HG02852 (cell line): ENCODE measurements around the gene FNDC7.
"Not testable (repeated sequence)": the region's sequence is repeated elsewhere in the genome, so short reads cannot be mapped to it uniquely, and the experiment has no call there.

ENCODE experiments used
- ATAC-seq: cut with Tn5 transposase; IDR thresholded peaks from one replicate; pipeline ENCODE4 v1.9.1; 2021; ENCODE audit warnings: mild to moderate bottlenecking, moderate library complexity; ENCODE audit not compliant: unreplicated experiment

Gene FNDC7, protein sequence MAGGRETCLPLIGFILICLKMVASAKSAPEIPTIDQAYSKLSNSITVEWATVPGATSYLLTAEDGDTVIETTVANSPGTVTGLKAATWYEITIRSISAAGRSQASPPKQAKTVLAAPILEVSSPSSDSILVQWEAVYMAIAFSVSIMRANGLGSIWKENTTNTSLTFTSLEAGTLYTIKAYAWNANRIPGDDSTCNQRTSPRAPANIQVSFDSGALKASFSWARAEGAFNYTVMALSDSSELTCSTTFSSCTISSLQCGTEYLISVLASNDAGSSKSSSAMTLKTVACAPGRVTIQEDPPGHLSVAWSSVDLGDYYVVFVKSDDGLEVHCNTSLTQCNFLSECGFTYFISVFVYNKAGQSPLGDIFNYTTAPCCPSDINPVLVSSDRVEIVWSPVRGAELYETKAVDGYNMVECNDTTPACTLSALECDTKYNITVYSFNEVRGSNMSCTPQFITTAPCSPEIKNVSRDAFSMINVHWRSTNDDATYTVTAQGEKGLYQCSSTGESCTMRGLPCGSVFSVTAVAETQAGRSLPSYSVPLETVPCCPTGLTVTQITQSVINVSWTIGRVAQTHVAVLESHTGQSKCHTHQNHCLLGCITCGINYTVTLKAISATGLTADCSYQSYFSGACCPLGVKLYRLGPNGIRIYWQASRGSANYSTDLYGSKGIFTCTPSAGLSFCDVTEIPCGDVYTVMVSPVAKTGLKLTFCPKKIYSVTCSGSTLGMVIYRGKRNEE

DNA sequence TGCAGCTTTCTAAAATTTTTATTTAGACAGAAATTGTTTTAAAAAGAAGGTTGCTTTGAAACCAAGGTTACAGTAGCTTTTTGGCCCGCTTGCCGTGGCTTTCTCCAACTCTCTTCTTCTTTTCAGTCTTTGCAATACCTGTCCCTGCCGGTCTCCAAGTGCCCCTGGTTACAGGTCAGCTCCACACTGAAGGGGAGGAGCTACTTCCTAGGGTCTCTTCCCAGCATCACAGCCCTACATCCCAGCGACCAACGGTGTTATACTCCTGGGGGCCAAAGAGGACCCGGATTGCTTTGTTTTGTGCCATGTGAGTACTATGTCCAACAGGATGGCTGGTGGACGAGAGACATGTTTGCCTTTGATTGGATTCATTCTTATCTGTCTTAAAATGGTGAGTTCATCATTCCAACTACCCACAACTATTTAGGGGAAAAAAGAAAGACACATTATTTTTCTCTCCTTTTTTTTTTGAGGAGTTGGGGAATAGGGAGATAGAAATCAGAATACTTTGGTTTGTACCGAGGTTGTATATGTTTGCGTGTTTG lies at the start of gene FNDC7:
Gene FNDC7, plus strand, starts transcription at position 303 of the 545 bp plus-strand sequence. Its CDS starts 26 bp downstream, at position 329.
- ATAC-seq, result no peak

DNA sequence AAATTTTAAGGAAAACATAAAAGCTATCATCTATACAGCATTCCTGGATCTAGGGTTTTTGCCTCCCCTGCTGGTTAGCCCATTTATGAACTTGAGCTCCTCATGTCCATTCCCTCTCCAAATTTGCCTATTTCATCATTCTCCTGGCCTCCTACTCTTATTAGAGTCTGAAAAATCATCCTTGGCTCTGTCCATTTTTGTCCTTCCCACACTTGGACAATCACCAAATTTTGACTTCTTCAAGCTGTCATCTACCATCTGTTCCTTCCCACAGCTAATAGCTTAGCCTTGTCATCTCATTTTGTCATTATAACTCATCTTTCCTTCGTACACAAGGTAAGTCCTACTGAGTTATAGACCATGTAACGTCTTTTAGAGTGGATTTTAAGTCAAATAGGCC lies 49.6 kb upstream of the FNDC7 start:
- ATAC-seq, result no peak

DNA sequence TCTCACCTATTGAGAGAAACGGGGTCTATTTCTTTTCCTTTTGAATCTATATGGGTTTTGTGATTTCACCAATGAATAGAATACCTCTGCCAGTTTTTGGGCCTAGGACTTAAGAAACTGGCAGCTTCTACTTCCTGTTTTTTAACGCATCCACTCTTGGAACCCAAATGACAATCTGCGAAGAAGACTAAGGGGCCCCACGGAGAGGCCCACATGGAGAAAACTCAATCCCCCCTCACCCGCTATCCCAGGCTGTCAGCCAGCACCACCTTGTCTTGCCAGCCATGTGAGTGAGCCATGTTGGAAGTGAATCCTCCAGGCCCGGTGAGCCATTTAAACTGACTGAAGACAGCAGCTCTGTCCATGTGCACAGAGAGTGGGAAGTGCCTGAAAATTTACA lies 48.2 kb upstream of the FNDC7 start:
- no peak for ATAC-seq

DNA sequence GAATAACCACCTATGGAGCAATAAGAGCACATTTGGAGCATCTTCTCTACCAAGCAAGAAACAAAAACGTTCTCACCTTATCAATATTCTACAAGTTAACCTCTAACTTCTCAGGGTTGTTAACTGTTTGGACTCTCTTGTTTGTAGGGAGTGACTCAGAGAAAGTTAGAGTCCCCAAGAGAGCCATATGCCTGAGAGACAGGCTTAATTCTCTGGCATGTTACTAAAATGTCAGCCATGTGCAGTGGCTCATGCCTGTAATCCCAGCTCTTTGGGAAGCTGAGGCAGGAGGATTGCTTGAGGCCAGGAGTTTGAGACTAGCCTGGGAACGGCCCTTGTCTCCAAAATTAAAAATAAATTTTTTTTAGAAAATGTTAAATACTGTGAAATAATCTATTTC lies 47.6 kb upstream of the FNDC7 start:
- no peak for ATAC-seq

DNA sequence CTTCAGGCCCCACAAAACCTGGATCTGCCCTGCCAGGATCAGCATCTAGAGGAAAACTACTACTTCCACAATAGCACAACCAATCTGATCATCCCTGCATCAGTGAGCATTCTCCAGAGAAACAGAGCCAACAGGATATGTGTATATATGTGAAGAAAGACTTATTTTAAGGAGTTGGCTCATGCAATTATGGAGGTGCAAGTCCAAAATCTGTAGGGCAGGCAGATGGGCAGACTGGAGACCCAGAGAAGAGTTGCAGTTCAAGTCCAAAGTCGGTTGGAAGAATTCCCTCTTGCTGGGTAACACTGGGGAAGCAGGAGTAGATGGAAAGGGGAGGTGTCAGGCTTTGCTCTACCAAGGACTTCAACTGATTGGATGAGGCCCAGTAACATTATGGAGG lies 46.9 kb upstream of the FNDC7 start:
- ATAC-seq, result no peak

DNA sequence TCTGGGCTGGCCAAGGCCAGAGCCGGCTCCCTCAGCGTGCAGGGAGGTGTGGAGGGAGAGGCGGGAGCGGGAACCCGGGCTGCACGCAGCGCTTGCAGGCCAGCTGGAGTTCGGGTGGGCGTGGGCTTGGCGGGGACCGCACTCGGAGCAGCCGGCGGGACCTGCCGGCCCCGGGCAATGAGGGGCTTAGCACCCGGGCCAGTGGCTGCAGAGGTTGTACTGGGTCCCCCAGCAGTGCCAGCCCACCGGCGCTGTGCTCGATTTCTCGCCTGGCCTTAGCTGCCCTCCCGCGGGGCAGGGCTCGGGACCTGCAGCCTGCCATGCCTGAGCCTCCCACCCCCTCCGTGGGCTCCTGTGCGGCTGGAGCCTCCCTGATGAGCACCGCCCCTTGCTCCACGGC lies 45.3 kb upstream of the FNDC7 start:
- not testable (repeated sequence) for ATAC-seq

DNA sequence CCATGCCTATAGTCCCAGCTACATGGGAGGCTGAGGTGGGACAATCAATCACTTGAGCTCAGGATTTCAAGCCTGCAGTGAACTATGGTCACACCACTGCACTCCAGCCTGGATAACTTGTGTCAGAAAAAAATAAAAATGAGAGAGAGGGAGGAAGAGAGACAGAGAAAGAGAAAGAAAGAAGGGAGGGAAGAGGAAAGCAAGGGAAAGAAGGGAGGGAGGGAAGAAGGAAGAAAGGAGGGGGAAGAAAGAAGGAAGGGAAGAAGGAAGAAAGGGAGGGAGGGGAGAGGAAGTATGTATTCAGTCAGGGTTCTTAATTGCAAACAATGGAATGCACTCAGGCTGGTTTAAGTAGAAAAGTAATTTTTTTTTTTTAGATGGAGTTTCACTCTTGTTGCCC lies 43.9 kb upstream of the FNDC7 start:
- ATAC-seq, result no peak

DNA sequence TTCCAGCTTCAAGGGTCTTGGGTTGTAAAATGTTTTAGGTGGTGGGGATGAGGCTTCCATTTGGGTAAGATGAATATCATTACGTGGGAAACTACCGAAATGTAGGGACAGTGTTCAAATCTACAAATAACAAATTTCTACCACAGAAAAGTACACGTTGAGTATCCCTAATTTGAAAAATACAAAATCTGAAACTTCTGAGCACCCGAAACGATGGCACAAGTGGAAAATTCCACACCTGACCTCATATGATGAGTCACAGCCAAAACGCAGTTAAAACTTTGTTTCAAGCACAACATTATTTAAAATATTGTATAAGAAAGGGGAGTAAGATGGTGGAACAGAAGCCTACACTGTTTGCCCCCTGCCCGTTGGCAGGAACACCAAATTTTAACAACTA lies 43.0 kb upstream of the FNDC7 start:
- no peak for ATAC-seq

DNA sequence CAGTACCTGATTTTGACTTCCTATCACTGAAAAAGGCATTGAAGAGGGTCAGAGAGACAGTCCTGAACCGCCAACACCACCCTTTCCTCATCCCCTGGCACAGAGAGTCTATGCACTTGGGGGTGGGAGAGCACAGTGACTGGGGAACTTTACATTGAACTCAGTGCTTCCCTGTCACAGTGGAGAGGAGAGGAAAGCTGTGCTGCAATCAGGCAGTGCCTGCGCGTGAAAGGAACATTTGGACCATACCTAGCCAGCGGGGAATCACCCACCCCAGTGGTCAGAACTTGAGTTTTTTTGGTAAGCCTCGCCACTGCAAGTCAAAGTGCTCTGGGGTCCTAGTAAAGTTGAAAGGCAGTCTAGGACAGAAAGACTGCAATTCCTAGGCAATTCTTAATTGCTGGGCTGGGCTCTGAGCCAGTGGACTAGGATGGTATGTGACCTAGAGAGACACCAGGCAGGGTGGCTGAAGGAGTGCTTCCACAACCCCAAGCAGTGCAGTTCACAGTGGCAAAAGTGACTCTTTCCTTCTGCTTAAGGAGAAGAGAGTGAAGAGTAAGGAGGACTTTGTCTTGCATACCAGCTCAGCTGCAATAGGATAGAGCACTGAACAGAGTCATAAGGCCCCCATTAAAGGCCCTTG lies 42.5 kb upstream of the FNDC7 start:
- no peak for ATAC-seq

DNA sequence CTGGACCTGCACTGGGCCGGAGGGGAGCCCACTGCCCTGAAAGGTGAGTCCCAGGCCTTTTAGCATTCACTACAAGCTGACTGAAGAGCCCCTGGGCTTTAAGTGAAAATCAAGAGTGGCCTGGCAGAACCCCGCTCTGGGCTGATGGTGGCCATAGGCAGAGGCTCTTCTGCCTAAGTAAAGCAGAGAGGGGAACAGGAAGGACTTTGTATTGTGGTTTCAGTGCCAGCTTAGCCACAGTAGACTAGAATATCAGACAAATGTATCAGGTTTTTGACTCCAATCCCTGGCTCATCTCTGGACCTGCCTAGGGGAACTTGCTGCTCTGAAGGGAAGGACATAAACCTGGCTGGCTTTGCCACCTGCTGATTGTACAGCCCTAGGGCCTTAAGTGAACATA lies 41.6 kb upstream of the FNDC7 start:
- ATAC-seq, result no peak

DNA sequence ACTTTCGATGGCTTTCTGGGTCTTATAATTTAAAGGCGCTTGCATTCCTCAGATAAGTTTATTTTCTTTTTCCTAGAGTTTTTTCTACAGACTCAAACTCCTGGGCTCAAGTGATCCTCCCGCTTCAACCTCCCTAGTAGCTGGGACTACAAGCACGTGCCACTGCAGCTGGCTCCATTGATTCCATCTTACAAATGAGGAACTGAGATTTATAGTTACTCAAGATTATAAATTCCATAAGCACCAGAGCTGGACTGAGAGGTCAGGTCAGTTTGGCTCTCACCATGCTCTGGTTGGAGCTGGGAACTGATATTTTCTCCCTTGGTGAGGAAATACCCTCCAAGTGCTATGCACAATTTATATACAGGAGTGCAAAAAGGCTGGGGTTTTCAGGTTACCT lies 34.0 kb upstream of the FNDC7 start:
- ATAC-seq, result no peak

DNA sequence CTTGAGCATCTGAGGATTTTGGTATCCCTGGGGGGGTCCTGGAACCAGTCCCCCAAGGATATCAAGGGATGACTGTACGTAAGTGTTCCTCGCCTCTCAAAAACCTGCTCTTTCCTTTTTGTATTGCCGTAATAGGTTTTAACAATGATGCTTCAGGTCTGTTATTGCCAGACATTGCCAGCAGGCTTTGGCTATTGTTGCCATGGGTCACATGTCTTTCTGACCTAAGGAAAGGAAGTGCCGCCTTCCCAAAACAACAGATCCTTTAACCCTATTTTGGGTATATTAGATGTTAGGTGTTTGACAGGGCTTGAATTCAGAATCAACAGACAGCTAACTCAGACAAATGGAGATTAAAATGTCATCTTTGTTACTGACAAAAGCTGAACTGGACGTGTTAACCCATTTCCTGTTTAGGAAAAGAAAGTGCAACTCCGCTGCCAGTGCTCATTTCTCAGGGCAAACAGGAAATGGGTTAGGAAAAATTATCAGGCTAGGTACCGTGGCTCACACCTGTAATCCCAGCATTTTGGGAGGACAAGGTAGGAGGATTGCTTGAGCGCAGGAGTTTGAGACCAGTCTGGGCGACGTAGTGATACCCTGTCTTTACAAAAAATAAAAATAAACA lies 33.0 kb upstream of the FNDC7 start:
- ATAC-seq, result no peak

DNA sequence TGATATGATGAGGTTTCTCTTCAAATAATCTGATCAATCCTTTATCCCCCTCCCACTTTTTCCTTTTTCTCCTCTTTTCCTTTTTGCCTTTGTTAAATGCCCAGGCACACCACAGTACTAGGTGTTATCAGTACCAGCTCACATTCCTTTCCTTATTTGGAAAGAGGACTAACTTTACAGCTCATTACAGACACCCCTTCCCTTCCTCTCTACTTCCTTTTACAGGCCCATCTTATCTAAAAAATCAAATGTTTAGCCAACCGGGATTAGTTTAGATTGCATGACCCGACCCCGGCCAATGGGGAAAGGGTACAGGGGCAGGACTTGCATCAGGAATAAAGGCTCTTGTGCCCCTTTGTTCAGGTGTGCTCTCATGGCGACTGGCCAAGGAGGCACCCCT lies 31.0 kb upstream of the FNDC7 start:
- ATAC-seq, result not testable (repeated sequence)

DNA sequence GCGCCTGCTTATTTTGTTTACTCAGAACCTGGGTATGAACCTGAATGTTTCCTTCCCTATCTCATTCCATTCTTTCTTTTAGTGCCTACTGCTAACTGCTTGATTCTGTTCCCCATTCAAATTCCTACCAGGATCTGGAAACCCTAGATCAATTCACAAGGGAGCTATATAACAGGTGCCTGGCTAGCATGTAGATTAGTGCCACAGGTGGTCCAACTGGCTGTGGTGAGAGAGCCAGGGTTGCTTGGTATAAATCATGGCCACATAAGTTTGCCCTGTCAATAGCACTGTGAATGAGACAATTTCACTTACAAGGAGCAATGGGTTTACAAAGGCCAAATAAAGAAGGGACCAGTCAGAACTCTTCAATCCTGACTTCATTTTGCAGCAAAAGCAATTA lies 27.2 kb upstream of the FNDC7 start:
- ATAC-seq, result no peak

DNA sequence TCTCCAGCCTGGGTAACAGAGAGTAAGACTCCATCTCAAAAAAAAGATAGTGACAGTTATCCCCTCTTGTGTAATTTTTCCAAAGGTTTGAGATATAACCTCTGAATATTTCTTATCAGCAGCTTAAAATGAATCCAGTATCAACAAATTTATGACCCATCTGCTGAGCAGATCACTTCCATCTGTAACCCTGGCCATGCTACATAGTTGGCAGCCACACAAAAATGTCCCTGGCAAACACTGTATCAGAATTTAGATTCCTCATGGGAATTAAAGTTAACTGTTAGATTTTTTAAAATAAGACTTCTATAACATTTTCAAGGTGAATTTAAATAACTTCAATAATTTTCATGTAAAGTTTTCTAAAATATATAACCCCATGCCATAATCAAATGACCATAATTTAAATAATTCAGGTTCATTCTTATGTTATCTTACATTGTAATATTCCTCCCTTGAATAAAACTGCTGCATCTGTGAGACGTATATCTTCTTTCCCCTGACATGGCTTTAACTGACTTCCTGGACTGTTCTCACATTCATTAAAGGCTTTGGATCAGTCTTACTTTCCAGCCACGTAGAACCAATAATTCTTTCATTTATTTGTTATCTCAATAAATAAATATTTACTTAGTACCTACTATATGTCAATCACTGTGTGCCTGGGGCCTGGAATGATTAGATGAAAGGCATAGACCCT lies 25.9 kb upstream of the FNDC7 start:
- ATAC-seq, result no peak

DNA sequence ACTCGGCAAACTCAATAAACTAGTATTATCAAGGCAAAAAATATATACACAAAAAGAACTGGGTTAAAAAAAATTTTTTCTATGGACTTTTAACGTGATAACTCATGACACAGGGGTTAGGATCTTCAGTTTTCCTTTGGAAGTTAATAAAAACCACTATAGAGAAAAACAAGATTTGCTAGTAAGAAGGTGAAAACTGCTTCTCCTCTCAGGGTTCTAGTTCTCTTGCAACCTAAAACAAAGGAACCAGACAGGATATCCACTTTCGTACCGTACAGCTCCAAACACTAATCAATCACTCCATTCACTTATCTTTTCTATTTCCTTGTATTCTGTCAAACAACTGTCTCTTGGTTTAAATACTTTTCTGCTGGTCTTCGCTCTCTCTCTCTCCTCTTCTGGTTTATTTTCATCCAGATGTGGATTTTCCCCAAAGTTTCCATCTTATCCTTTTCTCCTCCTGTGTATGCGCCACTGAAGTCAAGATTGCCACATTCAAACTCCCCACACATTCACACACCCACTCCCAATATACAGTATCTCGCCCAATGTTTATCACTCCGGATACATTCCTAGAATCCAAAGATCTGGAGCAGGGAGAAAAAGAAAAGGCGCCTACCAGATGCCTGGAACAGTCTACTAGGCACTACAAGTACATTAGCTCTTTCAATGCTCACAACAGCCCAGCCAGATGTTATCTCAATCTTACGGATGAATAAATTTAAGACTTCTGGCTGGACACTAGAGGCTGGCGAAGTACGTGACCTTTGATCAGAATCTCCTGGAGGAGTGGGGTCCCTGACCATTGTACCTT lies 21.4 kb upstream of the FNDC7 start:
- peak; percentile 3 for ATAC-seq

DNA sequence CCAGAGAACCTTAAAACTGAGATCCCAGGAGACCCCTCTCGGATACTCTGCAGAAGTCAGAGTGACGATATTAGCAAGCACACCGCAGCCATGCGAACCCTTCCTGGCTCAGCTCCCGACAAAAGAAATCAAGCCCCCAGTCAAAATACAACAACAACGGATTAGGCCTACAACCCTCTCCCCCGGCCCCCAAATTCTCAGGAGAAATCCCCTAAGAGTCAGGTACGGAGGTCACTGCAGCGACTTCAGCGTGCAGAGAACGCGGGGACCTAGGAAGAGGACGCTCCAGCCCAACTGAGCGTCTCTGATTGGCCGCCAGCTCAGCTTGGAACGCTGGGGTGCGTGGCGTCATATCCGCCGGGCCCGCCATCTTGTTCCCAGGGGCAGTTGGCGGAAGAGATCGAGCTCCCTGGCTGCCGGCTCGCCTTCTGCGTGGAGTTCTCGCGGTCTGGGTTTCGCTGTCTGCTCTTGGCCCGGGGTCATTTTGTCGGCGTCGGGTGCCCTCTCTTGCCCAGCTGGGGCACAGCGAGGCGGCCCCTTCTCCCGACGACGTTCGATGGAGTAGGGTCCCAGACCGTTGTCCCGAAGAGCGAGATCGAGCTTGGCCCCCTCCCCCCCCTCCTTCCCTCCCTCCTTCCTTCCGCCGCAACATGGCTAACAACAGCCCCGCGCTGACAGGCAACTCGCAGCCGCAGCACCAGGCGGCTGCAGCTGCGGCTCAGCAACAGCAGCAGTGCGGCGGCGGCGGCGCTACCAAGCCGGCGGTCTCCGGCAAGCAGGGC lies 20.6 kb upstream of the FNDC7 start, which contains the start of gene PRPF38B:
Gene PRPF38B, plus strand, starts transcription at position 369 of the 782 bp plus-strand sequence. Its CDS starts 282 bp downstream, at position 651.
- peak; percentile 93 for ATAC-seq

DNA sequence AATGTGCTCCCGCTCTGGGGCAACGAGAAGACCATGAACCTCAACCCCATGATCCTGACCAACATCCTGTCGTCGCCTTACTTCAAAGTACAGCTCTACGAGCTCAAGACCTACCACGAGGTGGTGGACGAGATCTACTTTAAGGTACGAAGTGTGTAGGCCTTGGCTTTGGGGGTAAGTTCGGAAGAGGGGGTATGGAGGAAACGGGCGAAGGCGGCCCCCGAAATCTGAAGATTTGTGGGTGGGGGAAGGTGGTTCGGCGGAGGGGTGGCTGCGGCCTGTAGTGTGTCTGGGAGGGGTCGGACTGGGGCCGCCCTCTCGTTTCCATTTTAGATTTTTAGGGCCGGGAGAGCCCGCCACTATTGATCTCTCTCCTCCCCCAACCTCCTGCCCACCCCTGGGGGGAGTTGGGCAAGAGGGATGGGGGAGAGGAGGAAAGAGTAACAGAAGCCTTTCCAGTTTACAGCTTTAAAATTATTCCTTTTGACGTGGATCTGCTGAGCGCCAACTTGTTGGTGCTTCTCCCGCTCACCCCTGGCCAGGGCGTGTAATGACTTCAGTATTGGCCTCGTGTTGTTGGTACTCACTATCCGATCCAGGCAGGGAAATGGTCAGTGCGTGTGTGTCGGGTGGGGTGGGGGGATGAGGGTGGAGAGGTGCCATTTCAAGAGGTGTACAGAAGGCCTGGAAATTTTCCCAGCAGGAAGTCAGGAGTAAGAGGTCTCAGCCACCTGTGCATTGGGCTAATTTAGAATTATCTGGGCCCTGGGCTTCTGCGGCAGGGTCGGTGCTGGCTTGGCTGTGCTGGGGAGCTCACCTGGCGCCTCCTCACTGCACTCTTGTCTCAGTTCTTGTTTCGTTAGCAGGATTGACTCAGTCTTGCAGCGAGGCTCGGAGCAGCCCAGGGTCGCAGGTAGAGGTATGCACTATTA lies 19.7 kb upstream of the FNDC7 start:
- ATAC-seq, result peak; percentile 62
